ENCODE measurements around the gene TNPO1. TPM values are rescaled to one million over a fixed set of nuclear protein-coding genes. Genes with fewer than 3 reads are reported as not detected.

TNPO1 gene
- polyA plus RNA-seq, 1 donor from 2014 or later, result 103 TPM

GRCh38 chr5:72955143-72955767 lies 138.8 kb downstream of the TNPO1 start:
- Histone ChIP-seq H3K9ac (ENCODE audit: low read length) (peak overlapping the region; percentile 87), H3K27me3 (ENCODE audit: insufficient read depth, low read depth, low read length) (no peaks in the 10 kb centered on the region), H3K36me3 (ENCODE audit: insufficient read depth, low read length) (no peaks in the 10 kb centered on the region)

GRCh38 chr5:72955768-72956323 lies 139.4 kb downstream of the TNPO1 start, which contains the start of gene FCHO2:
Gene FCHO2, plus strand, starts transcription at chr5:72956041. Its CDS starts 56 bp downstream, at chr5:72956097.
- peaks cover 42% of the 10 kb centered on the region for H3K79me2 ChIP-seq (replicated peaks; ENCODE audit: insufficient read depth, low read length)
- TF ChIP-seq RAD21 (conservative IDR thresholded peaks at IDR 0.05), result peak; percentile 69
- TF ChIP-seq MXI1 (conservative IDR thresholded peaks at IDR 0.05; ENCODE audit: poor library complexity, severe bottlenecking), result peak; percentile 67
- peak; percentile 65 for TF ChIP-seq SMC3 (conservative IDR thresholded peaks at IDR 0.05; ENCODE audit: poor library complexity)
- peak; percentile 93 for TF ChIP-seq CTCF (IDR thresholded peaks at IDR 0.05; ENCODE audit: poor library complexity, severe bottlenecking)
- TF ChIP-seq EP300 (conservative IDR thresholded peaks at IDR 0.05; ENCODE audit: poor library complexity, severe bottlenecking), result peak; percentile 10
- no peak for TF ChIP-seq EZH2 (IDR thresholded peaks at IDR 0.05; ENCODE audit: borderline replicate concordance, insufficient read depth, low read length, poor library complexity, severe bottlenecking)
- TF ChIP-seq REST (IDR thresholded peaks at IDR 0.05; ENCODE audit: borderline replicate concordance), result peak; percentile 62
- peak; percentile 93 for TF ChIP-seq POLR2AphosphoS5 (IDR thresholded peaks at IDR 0.05)
- TF ChIP-seq TAF1 (IDR thresholded peaks at IDR 0.05; ENCODE audit: low read depth), result peak; percentile 28
- H3K9ac ChIP-seq (ENCODE audit: low read length), result peak within 1 kb of the TSS; percentile 87
- peak within 1 kb of the TSS; percentile 56 for H3K4me2 ChIP-seq (ENCODE audit: low read length)
- no peaks in the 10 kb centered on the region for H3K27me3 ChIP-seq (ENCODE audit: insufficient read depth, low read depth, low read length)
- no peaks in the 10 kb centered on the region for H3K9me3 ChIP-seq (ENCODE audit: low read length)
- no peaks in the 10 kb centered on the region for H3K9me2 ChIP-seq (ENCODE audit: insufficient read depth, low read length)
- H3F3A ChIP-seq (ENCODE audit: insufficient read depth, low read length, poor library complexity, severe bottlenecking), result no peaks in the 10 kb centered on the region
- H3K36me3 ChIP-seq (ENCODE audit: insufficient read depth, low read length), result no peaks in the 10 kb centered on the region
- H3K4me3 ChIP-seq (ENCODE audit: low read length), result peak within 1 kb of the TSS; percentile 84
- H3K27ac ChIP-seq (ENCODE audit: low read length), result peak within 1 kb of the TSS; percentile 65
- peak within 1 kb of the TSS; percentile 85 for H2AFZ ChIP-seq (ENCODE audit: low read depth, low read length)
- no peaks in the 10 kb centered on the region for H4K20me1 ChIP-seq (ENCODE audit: insufficient read depth)

More at GRCh38 chr5:72955143-72955767, 138.8 kb downstream of the TNPO1 start:
- H4K20me1 ChIP-seq (ENCODE audit: insufficient read depth), result no peaks in the 10 kb centered on the region
- no peaks in the 10 kb centered on the region for H3F3A ChIP-seq (ENCODE audit: insufficient read depth, low read length, poor library complexity, severe bottlenecking)
- peak overlapping the region; percentile 27 for H3K4me2 ChIP-seq (ENCODE audit: low read length)
- no peak overlapping the region for H3K27ac ChIP-seq (ENCODE audit: low read length)
- peak overlapping the region; percentile 84 for H3K4me3 ChIP-seq (ENCODE audit: low read length)
- no peaks in the 10 kb centered on the region for H3K9me3 ChIP-seq (ENCODE audit: low read length)
- TF ChIP-seq TAF1 (IDR thresholded peaks at IDR 0.05; ENCODE audit: low read depth) (no peak), MXI1 (conservative IDR thresholded peaks at IDR 0.05; ENCODE audit: poor library complexity, severe bottlenecking) (no peak), EZH2 (IDR thresholded peaks at IDR 0.05; ENCODE audit: borderline replicate concordance, insufficient read depth, low read length, poor library complexity, severe bottlenecking) (no peak), POLR2AphosphoS5 (IDR thresholded peaks at IDR 0.05) (no peak)
- H2AFZ ChIP-seq (ENCODE audit: low read depth, low read length), result peak overlapping the region; percentile 85
- peaks cover 36% of the 10 kb centered on the region for H3K79me2 ChIP-seq (replicated peaks; ENCODE audit: insufficient read depth, low read length)
- no peaks in the 10 kb centered on the region for H3K9me2 ChIP-seq (ENCODE audit: insufficient read depth, low read length)
